Heart left ventricle (tissue), 16 donors: ENCODE results near the gene NSFL1C. TPM values are rescaled to one million over a fixed set of nuclear protein-coding genes. Genes with fewer than 3 reads are reported as not detected.

Experiments used
- ATAC-seq, 4 donors: fragments of 200-7000 bp; cut with Tn5 transposase; one replicate each; pipeline ENCODE4 v1.9.1; 2020 to 2022; ENCODE audit warnings: moderate library complexity in 4 of 4, mild to moderate bottlenecking in 3 of 4, moderate number of reproducible peaks in 1 of 4
- DNase-seq, 5 donors: peaks; one replicate each; pipeline ENCODE4 v3.0.0-alpha.2; 2020
- H3K27ac ChIP-seq, 12 donors: fragments of 200-600 bp; sonication (generic) in 4 of 12; one replicate each; pipeline versions ENCODE4 v1.5.0 to v1.8.0; 2016 to 2022; ENCODE audit warnings: mild to moderate bottlenecking in 2 of 12
- H3K27me3 ChIP-seq, 9 donors: fragments of 200-600 bp; sonication (generic) in 2 of 9; one replicate each; pipeline versions ENCODE4 v1.5.1 to v1.8.0; 2016 to 2022; ENCODE audit warnings: mild to moderate bottlenecking in 3 of 9
- H3K36me3 ChIP-seq, 9 donors: fragments of 200-600 bp; sonication (generic) in 2 of 9; one replicate each; pipeline versions ENCODE4 v1.5.0 to v1.8.0; 2018 to 2022; ENCODE audit warnings: mild to moderate bottlenecking in 2 of 9
- H3K4me1 ChIP-seq, 12 donors: fragments of 200-600 bp; sonication (generic) in 4 of 12; one replicate each; pipeline versions ENCODE4 v1.5.0 to v1.8.0; 2016 to 2022; ENCODE audit warnings: mild to moderate bottlenecking in 3 of 12
- H3K4me3 ChIP-seq, 12 donors: fragments of 200-600 bp; sonication (generic) in 4 of 12; one replicate each; pipeline versions ENCODE4 v1.5.0 to v1.8.0; 2017 to 2022; ENCODE audit warnings: mild to moderate bottlenecking in 9 of 12, moderate library complexity in 4 of 12
- H3K9me3 ChIP-seq, 12 donors: fragments of 200-600 bp; sonication (generic) in 4 of 12; one replicate each; pipeline versions ENCODE4 v1.5.0 to v1.8.0; 2016 to 2022; ENCODE audit warnings: mild to moderate bottlenecking in 1 of 12
- CTCF ChIP-seq, 12 donors: fragments of 200-600 bp; sonication (generic) in 4 of 12; IDR thresholded peaks; one replicate each; pipeline versions ENCODE4 v1.5.0 to v1.8.0; 2018 to 2022; ENCODE audit warnings: antibody characterized with exemption in 12 of 12, mild to moderate bottlenecking in 5 of 12
- POLR2A ChIP-seq, 2 donors: fragments of 450-650 bp; IDR thresholded peaks; one replicate each; pipeline ENCODE4 v1.6.1; 2017; ENCODE audit warnings: antibody characterized with exemption in 2 of 2, mild to moderate bottlenecking in 2 of 2, moderate library complexity in 2 of 2
- WGBS, 4 donors: extraction: QIAGEN DNeasy Blood & Tissue Kit in 2 of 4; methylation state at CpG; one replicate each; pipeline versions ENCODE4 v1.1.5 to v1.1.7; 2013 to 2018; 5-methylcytosine and 5-hydroxymethylcytosine counted together
- intact Hi-C, 10 donors: fragments of 100-400 bp; cut with DNase I; formaldehyde crosslinking; loops; one replicate each; pipeline versions ENCODE4 v1.11.1 to v1.14.2; 2022
- polyA plus RNA-seq, 2 donors: library from polyadenylated mRNA; stranded (reverse); fragments of 200-250 nt; gene quantifications; one replicate each; pipeline ENCODE4 v1.2.3, GENCODE V29; 2013
- total RNA-seq, 9 donors: library from RNA; depleted of rRNA in 2 of 9; stranded (reverse); fragments of >200 nt in 2 of 9; fragmentation: NEBNext Ultra II Directional in 3 of 9; extraction: Animal tissue kit (Norgen Biotek cat#: 25700) in 3 of 9; gene quantifications; one replicate each; pipeline versions ENCODE4 v1.1.0 to v1.2.4, GENCODE V29; 2016 to 2023
- donor health status: ischemic (EF 13 %, LVEDD 7.1; RV severe dilation, severe dysfunction).
- donor health status: healthy with polysubstance abuse.
- donor health status: DM: no; HTN: yes; CAD: no.
- donor health status: DM: no; HTN: no; CAD: no.
- donor health status: ischemic (EF 25% LVEDD 6.9; RV normal size, moderate dysfunction).
- donor health status: ischemic (EF 25% LVEDD 5.7; RV mildly dilated, moderate dysfunction).
- donor health status: healthy.
- donor health status: DM: yes; HTN: yes; CAD: no.
- donor health status: ischemic (EF 35%, LVEDD 5.7; RV mildly dilated, moderate dysfunction).
- donor health status: nonischemic (EF 11% LVEDD 7.7; RV severe dilation, severe dysfunction).
- donor health status: DM: yes; HTN: yes; CAD: no.
- donor health status: PGD.
- donor health status: ischemic (EF 29% LVEDD 5.4; RV normal size, mild dysfunction).
- donor health status: nonischemic (EF 23%, LVEDD 6.1; RV moderate dilation, normal function).

Gene NSFL1C
- total and polyA plus RNA-seq, 11 donors, result 27.9 to 66.6 (median 55.8) TPM

- Histone ChIP-seq H3K27me3 (peaks cover 0 to 23% (median 0%) of the 10 kb centered on the region in 9 donors), H3K9me3 (peaks cover 0 to 15% (median 3%) of the 10 kb centered on the region in 12 donors), H3K4me3 (no peak overlapping the region), H3K36me3 (no peaks in the 10 kb centered on the region), H3K4me1 (no peaks in the 10 kb centered on the region), H3K27ac (no peak overlapping the region)
- WGBS, 4 donors, result 93 to 97% (median 95%) methylated on average over 4 of the region's 4 CpGs
- intact Hi-C loops, result no loop called here
- no peak for DNase-seq
- ATAC-seq, result no peak
- TF ChIP-seq CTCF (IDR thresholded peaks at IDR 0.05) (no peak), POLR2A (IDR thresholded peaks at IDR 0.05) (no peak)
Observed at GRCh38 chr20:1420066-1420465, 46.6 kb downstream of the NSFL1C start.

GRCh38 chr20:1418350-1418749 lies 48.3 kb downstream of the NSFL1C start:
- Histone ChIP-seq H3K4me1 (no peaks in the 10 kb centered on the region), H3K9me3 (peaks cover 0 to 15% (median 3%) of the 10 kb centered on the region in 12 donors), H3K27ac (no peak overlapping the region), H3K27me3 (peaks cover 0 to 7% (median 0%) of the 10 kb centered on the region in 9 donors), H3K36me3 (no peaks in the 10 kb centered on the region), H3K4me3 (no peak overlapping the region)
- intact Hi-C loops, result no loop called here
- DNase-seq, result no peak
- ATAC-seq, result peak in 1 of 4 donors; percentile 32
- 36 to 45% (median 42%) methylated on average over 2 to 3 of the region's 3 CpGs for whole genome bisulfite sequencing, 4 donors
- TF ChIP-seq CTCF (IDR thresholded peaks at IDR 0.05) (no peak), POLR2A (IDR thresholded peaks at IDR 0.05) (no peak)

GRCh38 chr20:1417790-1418189 lies 48.9 kb downstream of the NSFL1C start:
- DNase-seq (no peak), ATAC-seq (no peak)
- Histone ChIP-seq H3K27me3 (peaks cover 0 to 4% (median 0%) of the 10 kb centered on the region in 9 donors), H3K4me1 (no peaks in the 10 kb centered on the region), H3K36me3 (no peaks in the 10 kb centered on the region), H3K9me3 (peaks cover 0 to 15% (median 3%) of the 10 kb centered on the region in 12 donors), H3K27ac (no peak overlapping the region), H3K4me3 (no peak overlapping the region)
- intact Hi-C loops, result no loop called here
- TF ChIP-seq CTCF (IDR thresholded peaks at IDR 0.05), result no peak

- H3K4me3 ChIP-seq, result no peak overlapping the region
- no peaks in the 10 kb centered on the region for H3K4me1 ChIP-seq
- H3K27me3 ChIP-seq, result no peaks in the 10 kb centered on the region
- intact Hi-C loops, result no loop called here
- H3K27ac ChIP-seq, result no peak overlapping the region
- WGBS, 4 donors, result 55 to 76% (median 71%) methylated on average over 5 of the region's 5 CpGs
- H3K9me3 ChIP-seq, result peaks cover 0 to 15% (median 3%) of the 10 kb centered on the region in 12 donors
- ATAC-seq (no peak), DNase-seq (no peak)
- TF ChIP-seq CTCF (IDR thresholded peaks at IDR 0.05) (no peak), POLR2A (IDR thresholded peaks at IDR 0.05) (no peak)
- no peaks in the 10 kb centered on the region for H3K36me3 ChIP-seq
Observed at GRCh38 chr20:1417273-1417672, 49.4 kb downstream of the NSFL1C start.
